Left ventricle myocardium superior (tissue), 1 donor: ENCODE data around the gene SH3BGR. TPM values are rescaled to one million over a fixed set of nuclear protein-coding genes. Genes with fewer than 3 reads are reported as not detected.
A peak's percentile ranks its signal among the peaks of the same experiment; 100 is the strongest.

Experiments used
- ATAC-seq: fragments of 200-7000 bp; cut with Tn5 transposase; one replicate; pipeline ENCODE4 v1.9.1; 2020; ENCODE audit warnings: mild to moderate bottlenecking, moderate library complexity
- DNase-seq: peaks from one replicate; pipeline ENCODE4 v3.0.0-alpha.2; 2020
- intact Hi-C: fragments of 100-400 bp; cut with micrococcal nuclease; formaldehyde crosslinking; loops from one replicate; pipeline ENCODE4 v1.11.0; 2022
- total RNA-seq: library from RNA; stranded (reverse); fragmentation: NEBNext Ultra II Directional; extraction: Animal tissue kit (Norgen Biotek cat#: 25700); gene quantifications from one replicate; pipeline ENCODE4 v1.2.1, GENCODE V29; 2021
- donor health status: DM: no; HTN: yes; CAD: no; lungs with severe emphysema.

Gene SH3BGR
- total RNA-seq, 1 donor from 2014 or later: 127 TPM

DNA sequence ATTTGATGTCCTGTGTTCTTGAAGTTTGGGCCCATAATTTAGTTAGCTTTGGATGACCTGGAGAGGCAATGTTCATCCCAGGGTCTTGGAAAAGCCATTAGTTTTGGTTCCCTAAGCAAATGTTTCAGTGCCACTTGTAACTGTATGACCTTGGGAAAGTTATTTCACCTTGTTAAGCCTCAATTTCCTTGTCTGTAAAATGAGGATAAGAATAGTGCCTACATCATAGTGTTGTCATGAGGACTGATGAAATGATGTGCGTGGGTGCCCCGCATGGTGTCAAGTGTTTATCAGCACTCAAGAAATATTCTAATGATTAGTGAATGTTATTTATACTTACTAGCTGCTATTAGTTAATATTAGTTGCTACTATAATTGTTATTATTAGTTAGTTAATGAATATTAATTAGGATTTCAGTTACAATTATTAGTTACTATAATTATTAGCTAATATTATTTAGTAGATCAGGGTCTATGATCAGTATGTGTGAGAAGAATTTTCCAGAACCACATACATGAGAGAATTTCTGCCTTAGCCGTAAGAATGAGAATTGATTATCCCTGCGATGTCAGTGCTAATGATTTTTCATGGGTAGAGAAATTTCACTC, 1.9 kb downstream of the SH3BGR start:
- ATAC-seq: no peak
- no peak for DNase-seq
- intact Hi-C loops: no loop called here

- ATAC-seq (peak; percentile 71), DNase-seq (no peak)
- intact Hi-C loops: no loop called here
Measured at GRCh38 chr21:39454949-39455668, 3.3 kb downstream of the SH3BGR start.

- no peak for DNase-seq
- intact Hi-C loops: no loop called here
- no peak for ATAC-seq
Measured at GRCh38 chr21:39456665-39457064, 4.9 kb downstream of the SH3BGR start.

DNA sequence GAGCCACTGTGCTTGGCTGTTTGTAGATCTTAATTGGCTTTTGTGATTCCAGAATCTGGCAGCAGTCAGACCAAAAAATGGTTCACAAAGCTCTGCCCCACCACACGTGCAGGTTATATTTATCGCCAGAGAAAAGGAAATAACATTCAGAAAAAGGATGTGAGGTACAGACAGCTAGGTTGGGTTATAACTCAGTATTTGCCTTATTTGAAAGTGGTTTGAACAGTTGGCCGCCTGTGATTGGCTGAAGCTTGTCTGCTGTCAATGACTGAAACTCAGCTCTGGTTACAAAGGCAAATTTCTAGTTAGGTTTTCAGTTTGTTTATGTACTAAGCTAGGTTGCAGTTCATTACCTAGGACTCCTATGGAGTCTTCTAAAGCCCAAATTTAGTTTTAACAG, 9.6 kb downstream of the SH3BGR start:
- intact Hi-C loops: no loop called here
- DNase-seq (no peak), ATAC-seq (no peak)

DNA sequence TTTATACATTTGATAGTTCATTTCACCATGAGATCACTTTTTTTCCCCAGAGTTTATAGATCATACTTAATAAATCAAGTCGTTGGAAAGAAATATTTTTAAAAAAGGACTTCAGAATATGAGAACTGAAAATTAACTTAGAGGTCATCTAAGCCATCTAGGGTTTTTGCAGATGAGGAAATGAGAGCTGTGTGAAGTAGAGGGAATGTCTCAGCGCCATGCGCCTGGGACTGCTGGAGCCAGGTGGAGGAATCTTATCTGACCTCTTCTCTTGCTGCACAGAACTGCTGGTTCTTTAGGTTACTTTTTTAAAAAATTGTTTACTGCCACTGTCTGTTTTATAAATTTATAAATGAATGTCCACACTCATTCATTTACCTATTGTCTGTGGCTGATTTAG, 11.5 kb downstream of the SH3BGR start:
- intact Hi-C loops: no loop called here
- ATAC-seq (no peak), DNase-seq (no peak)

GRCh38 chr21:39466584-39466983, 14.8 kb downstream of the SH3BGR start:
- ATAC-seq (no peak), DNase-seq (no peak)
- intact Hi-C loops: no loop called here

DNA sequence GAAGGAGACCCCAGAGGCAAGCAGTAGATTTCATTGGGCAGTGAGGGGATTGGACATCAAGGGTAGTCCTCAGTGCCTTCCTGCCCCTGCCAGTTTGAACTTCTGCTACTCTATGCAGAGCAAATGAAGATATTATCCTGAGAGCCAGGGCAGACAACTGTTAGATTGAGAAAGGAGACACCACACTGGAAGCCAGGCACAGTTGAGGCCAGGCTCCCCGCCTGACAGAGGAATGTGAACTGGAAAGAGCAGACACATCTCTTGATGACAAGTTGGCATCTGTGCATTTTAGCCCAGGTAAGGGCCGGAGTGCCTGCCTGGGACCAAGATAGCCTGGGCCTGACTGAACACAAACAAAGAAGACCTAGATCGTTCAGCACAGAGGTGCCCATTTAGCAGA, 16.0 kb downstream of the SH3BGR start:
- no peak for ATAC-seq
- no peak for DNase-seq
- intact Hi-C loops: no loop called here

DNA sequence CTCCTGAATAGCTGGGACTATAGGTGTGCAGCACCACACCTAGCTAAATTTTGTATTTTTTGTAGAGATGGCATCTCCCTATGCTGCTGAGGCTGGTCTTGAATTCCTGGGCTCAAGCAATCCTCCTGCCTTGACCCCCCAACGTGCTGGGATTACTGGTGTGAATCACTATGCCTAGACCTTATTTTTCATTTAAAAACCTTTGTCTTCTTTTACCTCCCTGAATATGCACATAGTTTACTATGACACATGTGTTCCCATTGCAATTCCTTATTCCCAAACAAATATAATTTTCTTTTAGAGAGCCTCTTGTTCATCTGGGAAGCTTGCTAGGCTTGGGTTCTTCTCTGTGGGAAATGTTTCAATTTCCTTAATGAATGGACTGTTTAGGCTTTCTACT, 16.8 kb downstream of the SH3BGR start:
- ATAC-seq: no peak
- intact Hi-C loops: no loop called here
- DNase-seq: no peak

- no peak for ATAC-seq
- no peak for DNase-seq
- intact Hi-C loops: no loop called here
Measured at GRCh38 chr21:39471598-39471997, 19.8 kb downstream of the SH3BGR start.

GRCh38 chr21:39472786-39473185, 21.0 kb downstream of the SH3BGR start:
- no peak for DNase-seq
- intact Hi-C loops: no loop called here
- no peak for ATAC-seq

GRCh38 chr21:39474611-39475010, 22.8 kb downstream of the SH3BGR start:
- no peak for ATAC-seq
- no peak for DNase-seq
- intact Hi-C loops: no loop called here

DNA sequence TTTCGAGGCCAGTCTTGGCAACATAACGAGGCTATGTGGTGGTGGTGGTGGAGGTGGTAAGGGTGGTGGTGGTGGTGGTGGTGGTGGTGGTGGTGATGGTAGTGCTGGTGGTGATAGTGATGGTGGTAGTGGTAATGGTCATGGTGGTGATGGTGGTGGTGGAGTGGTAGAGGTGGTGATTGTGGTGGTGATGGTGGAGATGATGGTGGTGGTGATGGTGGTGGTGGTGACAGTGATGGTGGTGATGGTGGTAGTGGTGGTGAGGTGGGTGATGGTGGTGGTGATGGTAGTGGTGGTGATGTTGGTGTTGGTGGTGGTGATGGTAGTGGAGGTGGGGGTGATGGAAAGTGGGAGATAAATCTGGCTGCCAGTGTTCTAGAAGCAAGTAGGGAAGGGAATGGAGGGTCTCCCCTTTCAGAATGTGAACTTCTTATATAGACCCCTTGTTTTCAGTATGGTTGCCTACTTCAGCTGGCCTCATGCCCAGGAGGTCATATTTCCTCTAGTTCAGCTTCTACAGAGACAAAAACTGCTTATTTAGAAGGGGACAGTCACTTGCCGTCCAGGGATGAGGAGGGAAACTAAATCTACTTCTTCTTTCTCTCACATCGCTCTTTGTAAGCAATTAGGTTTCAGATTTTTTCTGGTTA, 27.5 kb downstream of the SH3BGR start:
- DNase-seq (no peak), ATAC-seq (no peak)
- intact Hi-C loops: no loop called here

DNA sequence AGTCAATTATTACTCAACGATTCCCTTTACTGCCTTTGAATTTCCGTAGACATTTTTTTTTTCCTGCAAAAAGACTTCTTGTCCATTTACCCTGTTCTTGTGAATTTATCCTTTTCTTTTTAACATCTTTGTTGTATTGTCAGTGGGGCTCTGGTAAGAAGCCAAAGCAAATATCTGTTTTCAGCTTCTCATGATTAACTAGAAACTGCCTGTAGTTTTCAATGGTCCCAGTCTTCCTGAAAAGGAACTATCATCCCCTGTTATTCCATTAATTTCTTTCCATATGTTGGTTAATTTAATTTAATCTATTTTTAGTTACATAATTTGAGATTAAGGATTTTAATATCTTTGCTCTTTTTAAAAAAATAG, 28.0 kb downstream of the SH3BGR start:
- intact Hi-C loops: no loop called here
- DNase-seq (no peak), ATAC-seq (no peak)

- intact Hi-C loops: no loop called here
- ATAC-seq: no peak
Measured at GRCh38 chr21:39480271-39480670, 28.5 kb downstream of the SH3BGR start.

GRCh38 chr21:39481886-39482285, 30.1 kb downstream of the SH3BGR start:
- DNase-seq (no peak), ATAC-seq (peak; percentile 22)
- intact Hi-C loops: no loop called here

More at GRCh38 chr21:39480271-39480670, 28.5 kb downstream of the SH3BGR start:
- DNase-seq: no peak

GRCh38 chr21:39483917-39484316, 32.1 kb downstream of the SH3BGR start:
- intact Hi-C loops: no loop called here
- ATAC-seq: no peak
- no peak for DNase-seq

DNA sequence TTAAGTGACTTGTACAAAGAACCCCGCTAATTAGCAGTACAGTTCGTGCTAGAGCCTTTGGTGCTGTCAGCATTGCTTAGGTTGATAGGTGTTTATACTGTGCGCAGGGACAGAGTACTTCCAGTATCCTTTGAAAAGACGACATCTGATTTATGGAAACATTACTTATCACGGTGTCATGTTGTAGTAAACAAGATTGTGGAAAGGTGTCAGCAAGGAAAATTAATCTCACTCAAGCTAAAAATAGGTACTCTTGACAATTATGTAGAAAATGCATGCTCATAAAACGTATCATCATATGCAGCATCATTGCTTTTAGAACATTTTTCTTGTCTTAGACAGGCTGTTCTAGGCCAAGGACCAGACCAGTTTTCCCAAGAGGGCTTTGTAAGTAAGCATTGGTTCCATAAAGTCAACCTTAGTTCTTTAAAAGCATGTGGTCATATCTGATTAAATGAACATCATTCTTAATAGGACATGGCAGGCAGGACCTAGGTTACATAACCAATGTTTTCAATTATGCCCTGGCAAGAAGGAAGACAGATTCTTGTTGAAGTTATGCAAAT, 33.0 kb downstream of the SH3BGR start:
- DNase-seq (no peak), ATAC-seq (peak; percentile 49)
- intact Hi-C loops: no loop called here

DNA sequence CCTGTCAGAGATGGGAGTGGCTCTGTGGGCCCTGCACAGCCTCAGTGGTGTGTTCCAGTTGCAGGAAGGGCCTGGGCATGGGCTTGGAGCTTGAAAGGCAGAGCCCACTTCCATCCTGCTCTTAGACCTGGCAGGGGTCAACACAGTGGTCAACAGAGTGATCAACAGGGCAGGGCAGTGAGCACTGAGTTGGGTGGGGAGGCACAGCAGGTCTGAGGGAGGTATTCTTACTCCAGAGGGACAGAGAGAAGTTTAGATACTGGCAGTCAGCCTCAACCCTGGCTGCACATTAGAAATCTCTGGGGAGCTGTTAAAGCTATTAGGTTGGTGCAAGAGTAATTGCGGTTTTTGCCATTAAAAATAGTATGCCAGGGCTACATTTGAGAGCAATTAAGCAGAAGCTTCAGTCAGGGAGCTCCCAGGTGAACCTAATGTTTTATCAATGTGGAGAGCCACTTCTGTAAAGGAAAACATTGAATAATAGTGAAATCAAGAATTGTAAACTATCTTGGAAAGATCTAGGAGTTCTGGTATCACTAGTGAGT, 37.7 kb downstream of the SH3BGR start:
- ATAC-seq (no peak), DNase-seq (no peak)
- intact Hi-C loops: no loop called here

DNA sequence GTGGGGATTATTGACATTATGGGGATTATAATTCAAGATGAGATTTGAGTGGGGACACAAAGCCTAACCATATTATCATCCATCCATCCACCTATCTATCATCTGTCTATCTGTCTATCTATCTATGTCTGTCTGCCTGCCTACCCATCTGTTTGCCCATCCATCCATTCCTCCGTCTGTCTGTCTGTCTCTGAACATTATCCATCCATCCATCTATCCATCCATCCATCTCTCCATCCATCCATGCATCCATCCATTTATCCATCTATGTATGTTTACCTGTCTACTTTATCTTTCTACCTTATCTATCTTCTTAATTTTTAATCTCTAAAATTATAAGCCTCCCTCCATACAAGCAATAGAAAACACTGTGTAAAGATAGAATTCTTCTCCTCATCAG, 47.4 kb downstream of the SH3BGR start:
- DNase-seq: no peak
- intact Hi-C loops: no loop called here
- no peak for ATAC-seq

- no peak for DNase-seq
- peak; percentile 60 for ATAC-seq
- intact Hi-C loops: no loop called here
Measured at GRCh38 chr21:39502631-39503030, 50.9 kb downstream of the SH3BGR start.
